Stimulated activated CD8-positive, alpha-beta memory T cell treated with anti-CD3 and anti-CD28 coated beads, Interleukin-12 subunit alpha, Interleukin-12 subunit beta, amount 100 ng/mL, for 1 hour (primary cell): ENCODE results near the gene CFAP100.

Experiments
- DNase-seq: peaks from one replicate; pipeline ENCODE4 v3.0.0-alpha.2; 2020; ENCODE audit warnings: low read depth

Gene CFAP100

GRCh38 chr3:126356373-126357264 is 38.1 kb upstream of the CFAP100 start:
- no peak for DNase-seq

GRCh38 chr3:126357295-126358037 is 37.2 kb upstream of the CFAP100 start, which contains the start of gene KLF15:
KLF15 (minus strand) TSS chr3:126357408; CDS start chr3:126352922, 4,486 bp downstream.
- peak; percentile 51 for DNase-seq

GRCh38 chr3:126358038-126358815 is 36.5 kb upstream of the CFAP100 start:
- no peak for DNase-seq

GRCh38 chr3:126358816-126359181 is 35.9 kb upstream of the CFAP100 start:
- DNase-seq: no peak

GRCh38 chr3:126360046-126360713 is 34.5 kb upstream of the CFAP100 start:
- no peak for DNase-seq

- no peak for DNase-seq
Measured at GRCh38 chr3:126360714-126361060, 34.0 kb upstream of the CFAP100 start.

- no peak for DNase-seq
Measured at GRCh38 chr3:126361211-126361610, 33.5 kb upstream of the CFAP100 start.

GRCh38 chr3:126364130-126364695 is 30.5 kb upstream of the CFAP100 start:
- no peak for DNase-seq

GRCh38 chr3:126364731-126365301 is 29.9 kb upstream of the CFAP100 start:
- no peak for DNase-seq

GRCh38 chr3:126365351-126366277 is 29.1 kb upstream of the CFAP100 start:
- DNase-seq: no peak

- no peak for DNase-seq
Measured at GRCh38 chr3:126367316-126367805, 27.3 kb upstream of the CFAP100 start.

GRCh38 chr3:126369490-126369889 is 25.2 kb upstream of the CFAP100 start:
- DNase-seq: no peak

- DNase-seq: no peak
Measured at GRCh38 chr3:126370055-126370454, 24.7 kb upstream of the CFAP100 start.

GRCh38 chr3:126370606-126371005 is 24.1 kb upstream of the CFAP100 start:
- DNase-seq: no peak

GRCh38 chr3:126371096-126371705 is 23.5 kb upstream of the CFAP100 start:
- no peak for DNase-seq

GRCh38 chr3:126372413-126373145 is 22.1 kb upstream of the CFAP100 start:
- no peak for DNase-seq

- no peak for DNase-seq
Measured at GRCh38 chr3:126373146-126373613, 21.5 kb upstream of the CFAP100 start.
